H7 (cell line): Measurements from ENCODE around the gene FCRL5. TPM values are rescaled to one million over a fixed set of nuclear protein-coding genes. Genes with fewer than 3 reads are reported as not detected.
A peak's percentile ranks its signal among the peaks of the same experiment; 100 is the strongest.

Experiments
- DNase-seq: peaks from one replicate; pipeline ENCODE4 v3.0.0; 2012
- H3K27me3 ChIP-seq: 2 replicates; pipeline ENCODE4 v1.6.0; 2011; ENCODE audit warnings: mild to moderate bottlenecking, low read length; ENCODE audit not compliant: control insufficient read depth, insufficient read depth
- H3K36me3 ChIP-seq: replicated peaks from 2 replicates; pipeline ENCODE4 v1.5.1; 2011; ENCODE audit warnings: low read length; ENCODE audit not compliant: control insufficient read depth, insufficient read depth
- H3K4me3 ChIP-seq: 2 replicates; pipeline ENCODE4 v1.5.1; 2011; ENCODE audit warnings: low read depth, mild to moderate bottlenecking, control low read depth, low read length, moderate library complexity; ENCODE audit not compliant: insufficient read depth
- total RNA-seq: library from RNA; depleted of rRNA; stranded (reverse); fragments of >200 nt; shearing (Covaris generic); gene quantifications from 2 replicates; pipeline ENCODE4 v1.2.3, GENCODE V29; 2014; rRNA removed

FCRL5 gene
- total RNA-seq = 0.14 TPM in 1 of 2 replicates, not detected in the other

- Histone ChIP-seq H3K4me3 (no peak within 1 kb of the TSS), H3K27me3 (no peaks in the 10 kb centered on the region), H3K36me3 (no peaks in the 10 kb centered on the region)
- no peak for DNase-seq
These were observed at the start of gene FCRL5 for GRCh38 chr1:157551694-157552693. Gene FCRL5 (minus strand): TSS chr1:157552515. CDS start chr1:157552362, 153 bp downstream.

- Histone ChIP-seq H3K36me3 (no peaks in the 10 kb centered on the region), H3K4me3 (no peak overlapping the region), H3K27me3 (no peaks in the 10 kb centered on the region)
- no peak for DNase-seq
These were observed 47.9 kb upstream of the FCRL5 start for GRCh38 chr1:157600236-157600635.

GRCh38 chr1:157597959-157598667 lies 45.8 kb upstream of the FCRL5 start, which contains the start of gene FCRL4:
Gene FCRL4 (minus strand): TSS chr1:157598085. CDS start chr1:157597944, 141 bp downstream.
- DNase-seq = no peak
- no peaks in the 10 kb centered on the region for H3K36me3 ChIP-seq
- no peaks in the 10 kb centered on the region; the same call in 1 of the 2 replicates for H3K27me3 ChIP-seq
- H3K4me3 ChIP-seq = no peak within 1 kb of the TSS

- Histone ChIP-seq H3K4me3 (no peak overlapping the region), H3K36me3 (no peaks in the 10 kb centered on the region), H3K27me3 (no peaks in the 10 kb centered on the region; the same call in 1 of the 2 replicates)
- DNase-seq = no peak
These were observed 44.1 kb upstream of the FCRL5 start for GRCh38 chr1:157596384-157596783.

GRCh38 chr1:157595356-157595755 lies 43.0 kb upstream of the FCRL5 start:
- DNase-seq = no peak
- Histone ChIP-seq H3K27me3 (no peaks in the 10 kb centered on the region; the same call in 1 of the 2 replicates), H3K4me3 (no peak overlapping the region), H3K36me3 (no peaks in the 10 kb centered on the region)

- no peak for DNase-seq
- Histone ChIP-seq H3K4me3 (no peak overlapping the region), H3K27me3 (no peaks in the 10 kb centered on the region; the same call in 1 of the 2 replicates), H3K36me3 (no peaks in the 10 kb centered on the region)
These were observed 33.7 kb upstream of the FCRL5 start for GRCh38 chr1:157585984-157586383.

- DNase-seq = no peak
- no peaks in the 10 kb centered on the region; the same call in 1 of the 2 replicates for H3K27me3 ChIP-seq
- H3K36me3 ChIP-seq = no peaks in the 10 kb centered on the region
- no peak overlapping the region for H3K4me3 ChIP-seq
These were observed 32.2 kb upstream of the FCRL5 start for GRCh38 chr1:157584503-157584902.

GRCh38 chr1:157580828-157581210 lies 28.5 kb upstream of the FCRL5 start:
- Histone ChIP-seq H3K27me3 (no peaks in the 10 kb centered on the region; the same call in 1 of the 2 replicates), H3K36me3 (no peaks in the 10 kb centered on the region), H3K4me3 (no peak overlapping the region)
- no peak for DNase-seq

GRCh38 chr1:157580179-157580827 lies 28.0 kb upstream of the FCRL5 start:
- no peaks in the 10 kb centered on the region; the same call in 1 of the 2 replicates for H3K27me3 ChIP-seq
- no peaks in the 10 kb centered on the region for H3K36me3 ChIP-seq
- peak; percentile 47 for DNase-seq
- H3K4me3 ChIP-seq = no peak overlapping the region

- Histone ChIP-seq H3K4me3 (no peak overlapping the region), H3K36me3 (no peaks in the 10 kb centered on the region), H3K27me3 (no peaks in the 10 kb centered on the region; the same call in 1 of the 2 replicates)
- no peak for DNase-seq
These were observed 25.1 kb upstream of the FCRL5 start for GRCh38 chr1:157577420-157577819.

GRCh38 chr1:157575744-157576143 lies 23.4 kb upstream of the FCRL5 start:
- no peaks in the 10 kb centered on the region; the same call in 1 of the 2 replicates for H3K27me3 ChIP-seq
- H3K4me3 ChIP-seq = no peak overlapping the region
- no peak for DNase-seq
- H3K36me3 ChIP-seq = no peaks in the 10 kb centered on the region

GRCh38 chr1:157574836-157575235 lies 22.5 kb upstream of the FCRL5 start:
- Histone ChIP-seq H3K4me3 (no peak overlapping the region), H3K36me3 (no peaks in the 10 kb centered on the region), H3K27me3 (no peaks in the 10 kb centered on the region; the same call in 1 of the 2 replicates)
- no peak for DNase-seq

- Histone ChIP-seq H3K4me3 (no peak overlapping the region), H3K36me3 (no peaks in the 10 kb centered on the region), H3K27me3 (no peaks in the 10 kb centered on the region)
- DNase-seq = peak; percentile 9
These were observed 14.4 kb upstream of the FCRL5 start for GRCh38 chr1:157566484-157567300.
